ENCODE data around the gene ACOXL. TPM values are rescaled to one million over a fixed set of nuclear protein-coding genes. Genes with fewer than 3 reads are reported as not detected.

Gene ACOXL
- total RNA-seq, 1 donor from 2014 or later: 1.1 TPM

DNA sequence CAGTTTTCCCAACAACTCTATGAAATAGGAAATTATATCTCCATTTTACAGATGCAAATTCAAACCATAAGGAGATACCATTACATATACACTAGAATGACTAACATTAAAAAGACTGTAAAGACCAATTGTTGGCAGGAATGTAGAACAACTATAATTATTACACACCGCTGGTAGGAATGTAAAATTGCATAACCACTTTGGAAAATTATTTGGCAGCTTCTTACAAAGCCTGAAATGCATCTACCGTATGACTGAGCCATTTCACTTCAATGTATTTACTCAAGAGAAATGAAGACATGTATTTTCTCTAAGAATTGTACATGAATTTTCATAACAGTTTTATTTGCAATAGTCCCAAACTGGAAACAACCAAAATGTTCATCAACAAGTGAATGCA lies 199.3 kb downstream of the ACOXL start:
- Mint-ChIP-seq H3K36me3 (ENCODE audit: low read depth) (peaks cover 3% of the 10 kb centered on the region), H3K9me3 (peaks cover 27% of the 10 kb centered on the region), H3K27me3 (ENCODE audit: insufficient read depth) (peaks cover 8% of the 10 kb centered on the region), H3K4me1 (ENCODE audit: low read depth) (no peaks in the 10 kb centered on the region), H3K4me3 (no peak overlapping the region), H3K27ac (no peak overlapping the region)
- intact Hi-C loops (cut with micrococcal nuclease): no loop called here
- DNase-seq (ENCODE audit: low spot score): no peak

DNA sequence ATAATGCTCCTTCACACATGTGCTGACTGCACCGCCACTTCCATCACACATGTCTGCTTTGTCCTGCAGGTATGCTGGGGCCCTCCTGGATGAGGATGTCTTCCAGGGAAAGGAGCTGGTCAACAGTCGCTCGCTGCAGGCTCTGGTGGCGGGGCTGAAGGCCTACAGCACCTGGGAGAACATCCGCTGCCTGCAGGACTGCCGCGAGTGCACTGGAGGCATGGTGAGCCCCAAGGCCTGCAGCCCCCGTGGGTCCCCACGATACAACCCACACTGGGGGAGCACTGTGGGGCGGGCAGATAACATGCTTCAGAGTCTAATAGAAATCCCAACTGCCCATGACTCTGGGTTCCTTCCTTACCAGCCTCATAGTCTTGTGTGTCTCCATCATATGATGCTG lies 201.0 kb downstream of the ACOXL start:
- intact Hi-C loops (cut with micrococcal nuclease): no loop called here
- peaks cover 3% of the 10 kb centered on the region for H3K36me3 Mint-ChIP-seq (ENCODE audit: low read depth)
- H3K27me3 Mint-ChIP-seq (ENCODE audit: insufficient read depth): peaks cover 6% of the 10 kb centered on the region
- no peak overlapping the region for H3K27ac Mint-ChIP-seq
- H3K4me1 Mint-ChIP-seq (ENCODE audit: low read depth): no peaks in the 10 kb centered on the region
- DNase-seq (ENCODE audit: low spot score): no peak
- peaks cover 23% of the 10 kb centered on the region for H3K9me3 Mint-ChIP-seq
- no peak overlapping the region for H3K4me3 Mint-ChIP-seq

- no peaks in the 10 kb centered on the region for H3K36me3 Mint-ChIP-seq (ENCODE audit: low read depth)
- H3K4me1 Mint-ChIP-seq (ENCODE audit: low read depth): no peaks in the 10 kb centered on the region
- no peak for DNase-seq (ENCODE audit: low spot score)
- H3K27ac Mint-ChIP-seq: no peak overlapping the region
- H3K9me3 Mint-ChIP-seq: peaks cover 13% of the 10 kb centered on the region
- intact Hi-C loops (cut with micrococcal nuclease): no loop called here
- H3K4me3 Mint-ChIP-seq: no peak overlapping the region
- peaks cover 8% of the 10 kb centered on the region for H3K27me3 Mint-ChIP-seq (ENCODE audit: insufficient read depth)
Observed at GRCh38 chr2:110934948-110935347, 202.6 kb downstream of the ACOXL start.

DNA sequence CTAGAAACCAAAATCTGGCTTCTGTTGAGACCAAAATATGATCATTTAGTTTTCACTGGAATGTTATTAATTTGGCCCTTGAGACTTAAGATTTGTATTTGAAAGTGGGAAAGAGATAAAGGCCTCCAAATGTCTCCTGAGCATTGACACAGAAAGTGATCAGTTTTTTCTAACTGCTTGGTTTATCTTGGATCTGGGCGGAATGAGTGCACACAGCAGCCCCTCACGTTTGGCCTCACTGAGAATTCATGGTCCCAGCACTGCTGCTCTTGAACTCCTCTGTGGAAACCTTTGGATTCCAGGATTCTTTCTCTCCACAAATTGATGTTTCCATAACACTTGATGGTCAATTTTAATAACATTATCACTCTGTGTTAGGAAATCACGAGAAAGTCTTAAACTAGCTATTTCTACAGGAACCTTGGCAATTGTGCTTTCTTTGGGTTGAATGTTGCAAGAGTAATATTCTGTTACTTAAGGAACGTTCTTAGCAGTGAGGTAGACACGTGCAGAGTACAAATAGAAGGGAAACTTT lies 208.1 kb downstream of the ACOXL start:
- Mint-ChIP-seq H3K4me1 (ENCODE audit: low read depth) (no peaks in the 10 kb centered on the region), H3K9me3 (no peaks in the 10 kb centered on the region), H3K4me3 (no peak overlapping the region), H3K27ac (no peak overlapping the region), H3K36me3 (ENCODE audit: low read depth) (no peaks in the 10 kb centered on the region), H3K27me3 (ENCODE audit: insufficient read depth) (peaks cover 19% of the 10 kb centered on the region)
- intact Hi-C loops (cut with micrococcal nuclease): no loop called here
- no peak for DNase-seq (ENCODE audit: low spot score)

DNA sequence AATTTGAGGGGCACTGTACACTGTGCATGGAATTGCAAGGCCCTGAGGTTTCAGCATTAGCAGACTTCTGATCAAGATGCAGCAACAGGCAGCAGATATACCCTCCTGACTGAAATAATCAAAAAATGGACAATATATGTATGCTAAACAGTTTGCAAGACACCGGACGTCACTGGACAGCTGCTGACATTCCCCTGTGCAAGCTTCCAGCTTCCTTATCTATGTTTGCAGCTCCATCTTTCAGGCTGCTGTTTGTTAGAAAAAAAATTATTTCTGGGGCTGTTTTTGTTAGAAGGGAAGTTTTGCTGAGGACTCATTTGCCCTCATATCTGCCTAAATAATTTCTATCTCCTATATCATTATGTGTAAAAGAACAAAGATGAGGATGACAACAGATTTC lies 208.9 kb downstream of the ACOXL start:
- H3K4me1 Mint-ChIP-seq (ENCODE audit: low read depth): no peaks in the 10 kb centered on the region
- H3K27me3 Mint-ChIP-seq (ENCODE audit: insufficient read depth): peaks cover 21% of the 10 kb centered on the region
- intact Hi-C loops (cut with micrococcal nuclease): no loop called here
- no peak overlapping the region for H3K4me3 Mint-ChIP-seq
- H3K36me3 Mint-ChIP-seq (ENCODE audit: low read depth): no peaks in the 10 kb centered on the region
- DNase-seq (ENCODE audit: low spot score): no peak
- H3K27ac Mint-ChIP-seq: no peak overlapping the region
- no peaks in the 10 kb centered on the region for H3K9me3 Mint-ChIP-seq

DNA sequence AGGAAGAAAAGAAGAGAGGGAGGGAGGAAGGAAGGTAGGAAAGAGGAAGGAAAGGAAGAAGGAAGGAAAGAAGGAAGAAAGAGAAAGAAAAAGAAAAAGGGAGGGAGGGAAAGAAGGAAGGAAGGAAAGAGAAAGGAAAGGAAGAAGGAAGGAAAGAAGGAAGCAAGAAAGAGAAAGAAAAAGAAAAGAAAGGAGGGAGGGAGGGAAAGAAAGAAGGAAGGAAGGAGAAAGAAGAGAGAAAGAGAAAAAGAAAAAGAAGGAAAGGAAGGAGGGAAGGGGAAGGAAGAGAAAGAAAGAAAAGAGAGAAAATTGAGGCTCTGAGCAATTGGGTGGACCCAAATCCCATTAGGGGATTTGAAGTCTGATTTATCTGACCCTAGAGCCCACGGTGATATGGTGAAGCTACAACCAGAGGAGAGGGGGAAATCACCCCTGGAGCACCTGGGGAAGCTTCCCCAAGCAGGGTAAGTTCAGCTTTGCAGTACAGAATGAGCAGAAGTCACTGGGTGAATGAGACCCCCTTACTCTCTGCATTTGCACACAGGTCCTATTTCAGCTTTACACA lies 210.8 kb downstream of the ACOXL start:
- Mint-ChIP-seq H3K9me3 (no peaks in the 10 kb centered on the region), H3K27ac (no peak overlapping the region), H3K27me3 (ENCODE audit: insufficient read depth) (peaks cover 22% of the 10 kb centered on the region), H3K4me3 (no peak overlapping the region), H3K36me3 (ENCODE audit: low read depth) (no peaks in the 10 kb centered on the region), H3K4me1 (ENCODE audit: low read depth) (no peaks in the 10 kb centered on the region)
- intact Hi-C loops (cut with micrococcal nuclease): no loop called here
- no peak for DNase-seq (ENCODE audit: low spot score)

- DNase-seq (ENCODE audit: low spot score): no peak
- peaks cover 32% of the 10 kb centered on the region for H3K27me3 Mint-ChIP-seq (ENCODE audit: insufficient read depth)
- intact Hi-C loops (cut with micrococcal nuclease): no loop called here
Observed at GRCh38 chr2:110946902-110947301, 214.5 kb downstream of the ACOXL start.

DNA sequence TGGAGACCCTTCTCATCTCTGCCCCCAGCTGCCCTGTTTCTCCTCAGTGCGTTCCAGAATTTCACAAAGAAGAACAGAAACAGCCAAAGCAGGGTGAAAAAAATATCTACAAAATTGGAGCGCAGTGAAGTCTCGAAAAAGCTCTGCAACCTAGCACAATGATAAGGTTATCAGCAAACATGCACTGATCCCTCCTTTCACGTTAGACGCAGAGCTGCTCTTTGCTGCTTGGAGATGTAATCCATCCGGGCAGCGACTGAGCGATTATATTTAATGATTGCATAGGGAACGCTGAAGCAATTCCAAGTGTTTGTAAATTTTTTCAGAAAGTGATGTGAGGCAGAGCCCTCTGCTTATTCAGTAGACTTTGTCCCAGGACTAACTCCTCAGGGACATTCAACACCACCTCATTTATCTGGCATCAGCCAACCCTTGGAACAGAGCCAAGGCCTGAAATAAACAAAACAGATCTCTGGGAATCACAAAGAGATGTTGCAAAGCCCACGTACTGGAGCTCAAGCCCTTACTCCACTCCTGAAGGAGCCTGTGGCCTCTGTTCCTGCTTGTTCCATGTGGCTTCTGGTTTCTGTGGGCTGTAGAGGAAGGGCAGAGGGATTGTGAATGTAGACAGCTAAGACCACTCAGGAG lies 215.8 kb downstream of the ACOXL start:
- H3K4me1 Mint-ChIP-seq (ENCODE audit: low read depth): no peaks in the 10 kb centered on the region
- intact Hi-C loops (cut with micrococcal nuclease): no loop called here

More at GRCh38 chr2:110946902-110947301, 214.5 kb downstream of the ACOXL start:
- H3K4me3 Mint-ChIP-seq: no peak overlapping the region
- H3K4me1 Mint-ChIP-seq (ENCODE audit: low read depth): no peaks in the 10 kb centered on the region
- no peak overlapping the region for H3K27ac Mint-ChIP-seq
- H3K9me3 Mint-ChIP-seq: no peaks in the 10 kb centered on the region
- H3K36me3 Mint-ChIP-seq (ENCODE audit: low read depth): no peaks in the 10 kb centered on the region

DNA sequence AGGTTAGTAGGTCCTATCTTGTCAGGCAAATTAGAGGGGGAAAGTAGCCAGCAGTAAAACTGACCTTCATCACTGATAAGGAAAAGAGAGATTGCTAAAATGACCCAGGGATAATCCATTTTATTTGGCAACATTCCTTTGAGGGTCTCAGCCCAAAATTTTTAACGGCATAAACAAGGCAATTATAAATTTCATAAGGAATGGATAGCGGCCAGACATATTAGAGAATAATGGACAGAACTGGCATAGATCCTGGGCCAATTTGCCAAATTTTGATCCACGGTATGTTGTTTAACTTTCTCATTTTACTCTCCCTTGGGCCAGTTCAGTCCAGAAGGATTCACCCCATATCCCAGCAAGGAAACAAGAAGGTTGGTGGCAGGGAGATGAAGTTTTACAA lies 217.9 kb downstream of the ACOXL start:
- Mint-ChIP-seq H3K9me3 (no peaks in the 10 kb centered on the region), H3K36me3 (ENCODE audit: low read depth) (no peaks in the 10 kb centered on the region), H3K4me1 (ENCODE audit: low read depth) (no peaks in the 10 kb centered on the region), H3K27me3 (ENCODE audit: insufficient read depth) (peaks cover 39% of the 10 kb centered on the region), H3K4me3 (no peak overlapping the region), H3K27ac (no peak overlapping the region)
- DNase-seq (ENCODE audit: low spot score): no peak
- intact Hi-C loops (cut with micrococcal nuclease): no loop called here

More for the DNA sequence above, 215.8 kb downstream of the ACOXL start:
- DNase-seq (ENCODE audit: low spot score): no peak
- no peak overlapping the region for H3K27ac Mint-ChIP-seq
- peaks cover 39% of the 10 kb centered on the region for H3K27me3 Mint-ChIP-seq (ENCODE audit: insufficient read depth)
- H3K9me3 Mint-ChIP-seq: no peaks in the 10 kb centered on the region
- no peak overlapping the region for H3K4me3 Mint-ChIP-seq
- no peaks in the 10 kb centered on the region for H3K36me3 Mint-ChIP-seq (ENCODE audit: low read depth)

GRCh38 chr2:110955045-110955444 lies 222.7 kb downstream of the ACOXL start:
- no peaks in the 10 kb centered on the region for H3K9me3 Mint-ChIP-seq
- no peak for DNase-seq (ENCODE audit: low spot score)
- no peaks in the 10 kb centered on the region for H3K36me3 Mint-ChIP-seq (ENCODE audit: low read depth)
- intact Hi-C loops (cut with micrococcal nuclease): no loop called here
- H3K27ac Mint-ChIP-seq: no peak overlapping the region
- peaks cover 49% of the 10 kb centered on the region for H3K27me3 Mint-ChIP-seq (ENCODE audit: insufficient read depth)
- H3K4me1 Mint-ChIP-seq (ENCODE audit: low read depth): no peaks in the 10 kb centered on the region
- H3K4me3 Mint-ChIP-seq: no peak overlapping the region

DNA sequence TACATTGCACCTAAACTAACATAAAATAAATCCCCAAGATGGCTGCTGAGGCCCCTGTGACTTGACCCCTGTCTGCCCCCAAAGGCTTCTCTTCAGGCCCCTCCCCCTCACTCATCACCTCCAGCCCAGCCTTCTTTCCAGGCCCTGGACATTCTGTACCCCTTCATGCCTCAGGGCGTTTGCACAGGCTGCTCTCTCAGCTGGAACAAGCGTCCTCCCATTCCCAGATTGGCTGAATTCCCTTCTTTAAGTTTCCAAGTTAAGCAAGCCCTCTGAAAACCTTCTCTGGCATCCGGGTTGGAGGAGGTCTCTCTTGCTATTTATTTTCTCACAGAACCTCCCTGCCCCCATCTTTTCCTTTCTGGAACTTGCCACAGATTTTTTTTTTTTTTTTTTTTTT lies 223.2 kb downstream of the ACOXL start:
- DNase-seq (ENCODE audit: low spot score): no peak
- intact Hi-C loops (cut with micrococcal nuclease): no loop called here
- H3K4me1 Mint-ChIP-seq (ENCODE audit: low read depth): no peaks in the 10 kb centered on the region
- H3K9me3 Mint-ChIP-seq: no peaks in the 10 kb centered on the region
- H3K36me3 Mint-ChIP-seq (ENCODE audit: low read depth): no peaks in the 10 kb centered on the region
- peaks cover 44% of the 10 kb centered on the region for H3K27me3 Mint-ChIP-seq (ENCODE audit: insufficient read depth)
- H3K4me3 Mint-ChIP-seq: no peak overlapping the region
- no peak overlapping the region for H3K27ac Mint-ChIP-seq

DNA sequence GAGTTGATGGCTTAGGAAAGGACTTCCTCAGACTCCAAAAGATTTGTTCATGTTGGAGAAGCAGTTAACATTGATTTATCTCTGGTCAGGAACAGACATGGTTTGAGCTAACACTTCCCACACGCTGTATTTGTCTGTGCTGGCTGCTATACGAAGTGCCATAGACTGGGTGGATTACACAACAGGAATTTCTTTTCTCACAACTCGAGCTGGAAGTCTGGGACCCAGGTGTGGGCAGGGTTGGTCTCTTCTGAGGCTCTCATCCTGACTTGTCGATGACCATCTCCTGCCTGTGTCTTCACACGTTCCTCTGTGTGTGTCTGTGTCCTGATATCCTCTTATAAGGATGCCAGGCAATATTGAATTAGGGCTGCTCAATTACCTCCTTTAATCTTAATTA lies 224.9 kb downstream of the ACOXL start:
- DNase-seq (ENCODE audit: low spot score): no peak
- intact Hi-C loops (cut with micrococcal nuclease): no loop called here
- H3K36me3 Mint-ChIP-seq (ENCODE audit: low read depth): peaks cover 2% of the 10 kb centered on the region
- H3K4me1 Mint-ChIP-seq (ENCODE audit: low read depth): no peaks in the 10 kb centered on the region
- no peak overlapping the region for H3K4me3 Mint-ChIP-seq
- peaks cover 38% of the 10 kb centered on the region for H3K27me3 Mint-ChIP-seq (ENCODE audit: insufficient read depth)
- H3K27ac Mint-ChIP-seq: no peak overlapping the region
- H3K9me3 Mint-ChIP-seq: no peaks in the 10 kb centered on the region

GRCh38 chr2:110958346-110959119 lies 226.2 kb downstream of the ACOXL start:
- no peak for DNase-seq (ENCODE audit: low spot score)
- Mint-ChIP-seq H3K9me3 (no peaks in the 10 kb centered on the region), H3K4me3 (no peak overlapping the region), H3K36me3 (ENCODE audit: low read depth) (peaks cover 2% of the 10 kb centered on the region), H3K4me1 (ENCODE audit: low read depth) (no peaks in the 10 kb centered on the region), H3K27me3 (ENCODE audit: insufficient read depth) (peaks cover 34% of the 10 kb centered on the region), H3K27ac (no peak overlapping the region)
- intact Hi-C loops (cut with micrococcal nuclease): no loop called here

Data from activated T-helper 1 cell treated with anti-CD3 and anti-CD28 coated beads, Interleukin-12 subunit alpha, Interleukin-12 subunit beta, Interleukin-2, Interleukin-4 antibody, amounts not matched to agents 30 ng/mL and 10 ng/mL and 1 ng/mL, durations not matched to agents 14 hours and 24 hours and 36 hours (primary cell).